GM12878 (cell line): ENCODE measurements around the gene EHHADH. TPM values are rescaled to one million over a fixed set of nuclear protein-coding genes. Genes with fewer than 3 reads are reported as not detected.

Source experiments
- ATAC-seq: fragments of 200-7000 bp; cut with Tn5 transposase; 3 replicates; pipeline ENCODE4 v1.9.1; 2020; ENCODE audit warnings: mild to moderate bottlenecking, moderate library complexity
- BruUV-seq: library from RNA; stranded (reverse); fragments of 400-500 nt; replicated peaks from 2 replicates; lab custom pipeline; 2021; lab: Mats Ljungman, UMichigan
- CTCF ChIA-PET: fragments of 300-600 bp; sonication (Branson Sonifier 250); formaldehyde crosslinking; extraction: SDS; loops from one replicate; lab custom pipeline; 2021; ENCODE audit warnings: inconsistent platforms; lab: Yijun Ruan, JAX
- POLR2A ChIA-PET: fragments of 350-600 bp; formaldehyde crosslinking; extraction: SDS; loops from one replicate; lab custom pipeline; 2021; ENCODE audit warnings: inconsistent platforms; lab: Charles Lee
- RAD21 ChIA-PET: fragments of 300-600 bp; sonication (Branson Sonifier 250); formaldehyde crosslinking; loops from one replicate; lab custom pipeline; 2023; ENCODE audit warnings: antibody characterized with exemption; ENCODE audit not compliant: unreplicated experiment; lab: Charles Lee
- SMC1A ChIA-PET: fragments of 300-600 bp; sonication (Branson Sonifier 250); formaldehyde crosslinking; loops from one replicate; lab custom pipeline; 2023; ENCODE audit not compliant: unreplicated experiment, uncharacterized antibody; lab: Charles Lee
- DNase-seq: peaks from one replicate; pipeline ENCODE4 v3.0.0-alpha.2; 2011; ENCODE audit warnings: low read depth, low spot score
- FAIRE-seq: peaks from 3 replicates; lab custom pipeline; 2011; peaks lifted over from hg19 to GRCh38; lab: Jason Lieb, UNC
- H2AFZ ChIP-seq: 2 replicates; pipeline ENCODE4 v1.6.0; 2011; ENCODE audit warnings: low read depth, low read length, control low read depth; ENCODE audit not compliant: control insufficient read depth
- H3K27ac ChIP-seq: 2 replicates; pipeline ENCODE4 v1.5.1; 2011; ENCODE audit warnings: control low read depth; ENCODE audit not compliant: control insufficient read depth, insufficient read depth
- H3K27me3 ChIP-seq, 2 experiments: replicated peaks in 1 of 2; 2 replicates each; pipeline versions ENCODE4 v1.6.0 to v1.6.1; 2011; ENCODE audit warnings: low read length in 1 of 2; ENCODE audit not compliant: control insufficient read depth in 2 of 2, insufficient read depth in 2 of 2
- H3K36me3 ChIP-seq, 2 experiments: 2 replicates each; pipeline ENCODE4 v1.5.1; 2011; ENCODE audit warnings: low read length in 1 of 2; ENCODE audit not compliant: control insufficient read depth in 2 of 2, insufficient read depth in 2 of 2
- H3K4me1 ChIP-seq: 2 replicates; pipeline ENCODE4 v1.6.1; 2011; ENCODE audit warnings: mild to moderate bottlenecking, low read length, moderate library complexity, mixed read lengths; ENCODE audit not compliant: control insufficient read depth, insufficient read depth
- H3K4me2 ChIP-seq: 2 replicates; pipeline ENCODE4 v1.6.0; 2011; ENCODE audit warnings: control low read depth; ENCODE audit not compliant: control insufficient read depth, insufficient read depth
- H3K4me3 ChIP-seq: fragments of 200-600 bp; sonication (generic); 2 replicates; pipeline ENCODE4 v1.5.1; 2016
- H3K79me2 ChIP-seq: 2 replicates; pipeline ENCODE4 v1.6.0; 2011; ENCODE audit warnings: low read length; ENCODE audit not compliant: control insufficient read depth, insufficient read depth
- H3K9ac ChIP-seq: 2 replicates; pipeline ENCODE4 v1.8.0; 2011; ENCODE audit warnings: low read length, control low read depth, mixed read lengths; ENCODE audit not compliant: control insufficient read depth, insufficient read depth
- H3K9me3 ChIP-seq: replicated peaks from 3 replicates; pipeline ENCODE4 v1.5.1; 2011; ENCODE audit warnings: mild to moderate bottlenecking, low read length; ENCODE audit not compliant: control insufficient read depth, insufficient read depth
- H4K20me1 ChIP-seq: 2 replicates; pipeline ENCODE4 v1.6.0; 2011; ENCODE audit not compliant: control insufficient read depth, insufficient read depth
- ASH2L ChIP-seq: fragments of 300-600, 200-600 bp; sonication (generic); IDR thresholded peaks from 2 replicates; pipeline ENCODE4 v1.6.1; 2017; ENCODE audit warnings: low read depth, mild to moderate bottlenecking, borderline replicate concordance
- IKZF1 ChIP-seq: fragments of 450-650 bp; conservative IDR thresholded peaks from 2 replicates; pipeline ENCODE4 v1.6.1; 2017; ENCODE audit warnings: antibody characterized with exemption, mild to moderate bottlenecking
- MLLT1 ChIP-seq: fragments of 450-650 bp; IDR thresholded peaks from 2 replicates; pipeline ENCODE4 v1.6.1; 2016; ENCODE audit warnings: mild to moderate bottlenecking
- MTA3 ChIP-seq: IDR thresholded peaks from 2 replicates; pipeline ENCODE4 v1.6.1; 2012; ENCODE audit warnings: low read length, inconsistent platforms, borderline replicate concordance
- in situ Hi-C: fragments of 300-500 bp; cut with MboI; formaldehyde crosslinking; loops from 9 replicates; pipeline ENCODE4 v1.14.3; 2018; ENCODE audit warnings: mixed read lengths
- intact Hi-C: fragments of 100-400 bp; cut with micrococcal nuclease; formaldehyde crosslinking; loops from one replicate; pipeline ENCODE4 v1.14.2; 2022; ENCODE audit not compliant: unreplicated experiment
- polyA plus RNA-seq, 11 experiments: library from polyadenylated mRNA; depleted of rRNA in 4 of 11; unstranded in 6 of 11; stranded (reverse) in 5 of 11; fragments of >200 nt; fragmentation: Nextera tagmentation in 4 of 11; fragmentation: Illumina TruSeq in 1 of 11; extraction: Ambion mirVana in 4 of 11; extraction: Trizol in 1 of 11; gene quantifications; 1 replicate in 1 of 11; 2 replicates in 10 of 11; pipeline versions ENCODE4 v1.2.1 to v1.2.3, GENCODE V29; 2011 to 2016; ENCODE audit warnings: inconsistent platforms in 2 of 11, missing spikeins in 2 of 11, low read depth in 1 of 11
- total RNA-seq, 4 experiments: library from RNA; depleted of rRNA in 3 of 4; stranded (reverse); fragments of >200 nt in 3 of 4; fragmentation: Illumina TruSeq in 1 of 4; extraction: Trizol in 1 of 4; gene quantifications; 2 replicates each; pipeline versions ENCODE4 v1.2.1 to v1.2.3, GENCODE V29; 2013 to 2021
- TF ChIP-seq, protein P1 (sequence below): IDR thresholded peaks from 2 replicates; pipeline ENCODE4 v1.6.1; 2012; ENCODE audit warnings: low read depth, low read length, improper control_type of control experiment
- TF ChIP-seq, protein P2 (sequence below): IDR thresholded peaks from 2 replicates; pipeline ENCODE4 v1.6.1; 2012; ENCODE audit warnings: low read length, inconsistent platforms

EHHADH gene
- total and polyA plus RNA-seq, 10 of the 15 experiments (the other 5 are each of a cell fraction or from before 2014, with no cell fraction given) = 0.96 to 8.4 (median 5.3) TPM

GRCh38 chr3:185221203-185221602 is 32.6 kb downstream of the EHHADH start:
- no peak overlapping the region for H3K4me2 ChIP-seq
- no peak for TF ChIP-seq IKZF1
- TF ChIP-seq ASH2L = no peak
- no peak for TF ChIP-seq MTA3
- TF ChIP-seq, protein P1, sequence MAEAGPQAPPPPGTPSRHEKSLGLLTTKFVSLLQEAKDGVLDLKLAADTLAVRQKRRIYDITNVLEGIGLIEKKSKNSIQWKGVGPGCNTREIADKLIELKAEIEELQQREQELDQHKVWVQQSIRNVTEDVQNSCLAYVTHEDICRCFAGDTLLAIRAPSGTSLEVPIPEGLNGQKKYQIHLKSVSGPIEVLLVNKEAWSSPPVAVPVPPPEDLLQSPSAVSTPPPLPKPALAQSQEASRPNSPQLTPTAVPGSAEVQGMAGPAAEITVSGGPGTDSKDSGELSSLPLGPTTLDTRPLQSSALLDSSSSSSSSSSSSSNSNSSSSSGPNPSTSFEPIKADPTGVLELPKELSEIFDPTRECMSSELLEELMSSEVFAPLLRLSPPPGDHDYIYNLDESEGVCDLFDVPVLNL = no peak
- TF ChIP-seq, protein P2, sequence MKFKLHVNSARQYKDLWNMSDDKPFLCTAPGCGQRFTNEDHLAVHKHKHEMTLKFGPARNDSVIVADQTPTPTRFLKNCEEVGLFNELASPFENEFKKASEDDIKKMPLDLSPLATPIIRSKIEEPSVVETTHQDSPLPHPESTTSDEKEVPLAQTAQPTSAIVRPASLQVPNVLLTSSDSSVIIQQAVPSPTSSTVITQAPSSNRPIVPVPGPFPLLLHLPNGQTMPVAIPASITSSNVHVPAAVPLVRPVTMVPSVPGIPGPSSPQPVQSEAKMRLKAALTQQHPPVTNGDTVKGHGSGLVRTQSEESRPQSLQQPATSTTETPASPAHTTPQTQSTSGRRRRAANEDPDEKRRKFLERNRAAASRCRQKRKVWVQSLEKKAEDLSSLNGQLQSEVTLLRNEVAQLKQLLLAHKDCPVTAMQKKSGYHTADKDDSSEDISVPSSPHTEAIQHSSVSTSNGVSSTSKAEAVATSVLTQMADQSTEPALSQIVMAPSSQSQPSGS = no peak
- TF ChIP-seq MLLT1 = no peak
- H2AFZ ChIP-seq = no peak overlapping the region
- no peaks in the 10 kb centered on the region for H4K20me1 ChIP-seq
- no peaks in the 10 kb centered on the region for H3K79me2 ChIP-seq
- no peak for ATAC-seq
- H3K36me3 ChIP-seq = no peaks in the 10 kb centered on the region
- in situ Hi-C loops = no loop called here
- SMC1A ChIA-PET = no interaction called here
- no peak for FAIRE-seq
- CTCF ChIA-PET = no interaction called here
- no peak overlapping the region for H3K9ac ChIP-seq
- POLR2A ChIA-PET = no interaction called here
- no peaks in the 10 kb centered on the region for H3K9me3 ChIP-seq
- H3K4me1 ChIP-seq = no peaks in the 10 kb centered on the region
- no peak overlapping the region for H3K4me3 ChIP-seq
- no peaks in the 10 kb centered on the region for H3K27me3 ChIP-seq
- BruUV-seq = no TSS peak
- no peak for DNase-seq
- RAD21 ChIA-PET = no interaction called here
- intact Hi-C loops = no loop called here
- H3K27ac ChIP-seq = no peak overlapping the region
